H9 (cell line): Measurements from ENCODE around the gene PPP1CA. TPM values are rescaled to one million over a fixed set of nuclear protein-coding genes. Genes with fewer than 3 reads are reported as not detected.

Source experiments
- DNase-seq: peaks from one replicate; pipeline ENCODE4 v3.0.0-alpha.2; 2017
- H2AFZ ChIP-seq: one replicate; pipeline ENCODE4 v1.6.1; 2013; ENCODE audit warnings: mild to moderate bottlenecking, low read length, control low read depth, moderate library complexity
- H2AK5ac ChIP-seq: 2 replicates; pipeline ENCODE4 v1.6.1; 2013; ENCODE audit warnings: low read length, control low read depth, mixed read lengths; ENCODE audit not compliant: insufficient read length
- H2BK120ac ChIP-seq: one replicate; pipeline ENCODE4 v1.6.1; 2013; ENCODE audit warnings: low read depth, mild to moderate bottlenecking, low read length, control low read depth, inconsistent platforms; ENCODE audit not compliant: poor library complexity, severe bottlenecking
- H2BK12ac ChIP-seq: 2 replicates; pipeline ENCODE4 v1.6.1; 2013; ENCODE audit warnings: low read length, control low read depth, mixed read lengths, low read depth; ENCODE audit not compliant: insufficient read length
- H2BK15ac ChIP-seq: 2 replicates; pipeline ENCODE4 v1.6.1; 2013; ENCODE audit warnings: low read depth, low read length, control low read depth
- H2BK20ac ChIP-seq: one replicate; pipeline ENCODE4 v1.6.1; 2013; ENCODE audit warnings: low read depth, mild to moderate bottlenecking, low read length, control low read depth, inconsistent platforms; ENCODE audit not compliant: poor library complexity, severe bottlenecking
- H2BK5ac ChIP-seq: 2 replicates; pipeline ENCODE4 v1.6.1; 2013; ENCODE audit warnings: low read length, control low read depth, mixed read lengths; ENCODE audit not compliant: insufficient read length
- H3K14ac ChIP-seq: 2 replicates; pipeline ENCODE4 v1.6.1; 2013; ENCODE audit warnings: low read length, control low read depth; ENCODE audit not compliant: insufficient read depth
- H3K18ac ChIP-seq: 2 replicates; pipeline ENCODE4 v1.6.1; 2013; ENCODE audit warnings: low read depth, mild to moderate bottlenecking, mixed read lengths, low read length, control low read depth; ENCODE audit not compliant: insufficient read length
- H3K23ac ChIP-seq: 2 replicates; pipeline ENCODE4 v1.6.1; 2013; ENCODE audit warnings: low read length, control low read depth, mixed read lengths, low read depth; ENCODE audit not compliant: insufficient read length
- H3K23me2 ChIP-seq: 2 replicates; pipeline ENCODE4 v1.6.1; 2013; ENCODE audit warnings: low read depth, mild to moderate bottlenecking, mixed read lengths, low read length, control low read depth; ENCODE audit not compliant: insufficient read length, poor library complexity, severe bottlenecking
- H3K27ac ChIP-seq: 2 replicates; pipeline ENCODE4 v1.5.1; 2013; ENCODE audit warnings: low read length, control low read depth, mixed read lengths, low read depth; ENCODE audit not compliant: insufficient read length
- H3K27me3 ChIP-seq: 2 replicates; pipeline ENCODE4 v1.6.1; 2013; ENCODE audit warnings: low read length, control low read depth, inconsistent platforms; ENCODE audit not compliant: insufficient read depth
- H3K4ac ChIP-seq: 2 replicates; pipeline ENCODE4 v1.6.1; 2013; ENCODE audit warnings: low read depth, mild to moderate bottlenecking, control low read depth, inconsistent platforms, low read length, moderate library complexity
- H3K4me1 ChIP-seq: 2 replicates; pipeline ENCODE4 v1.6.1; 2013; ENCODE audit warnings: low read length, control low read depth, inconsistent platforms; ENCODE audit not compliant: insufficient read depth
- H3K4me2 ChIP-seq: 2 replicates; pipeline ENCODE4 v1.6.1; 2013; ENCODE audit warnings: low read length, control low read depth, mixed read lengths; ENCODE audit not compliant: insufficient read length, insufficient read depth
- H3K56ac ChIP-seq: 2 replicates; pipeline ENCODE4 v1.6.1; 2013; ENCODE audit warnings: low read depth, mild to moderate bottlenecking, mixed read lengths, low read length, control low read depth; ENCODE audit not compliant: insufficient read length
- H3K79me1 ChIP-seq: 2 replicates; pipeline ENCODE4 v1.6.1; 2013; ENCODE audit warnings: low read depth, mild to moderate bottlenecking, moderate library complexity, low read length, control low read depth, inconsistent platforms; ENCODE audit not compliant: insufficient read depth, poor library complexity, severe bottlenecking
- H3K79me2 ChIP-seq: 2 replicates; pipeline ENCODE4 v1.6.1; 2013; ENCODE audit warnings: low read length, control low read depth, inconsistent platforms; ENCODE audit not compliant: insufficient read depth
- H3K9ac ChIP-seq: 2 replicates; pipeline ENCODE4 v1.6.1; 2013; ENCODE audit warnings: low read length, control low read depth, mixed read lengths; ENCODE audit not compliant: insufficient read length; ENCODE audit errors: extremely low read depth
- H3K9me3 ChIP-seq: one replicate; pipeline ENCODE4 v1.6.1; 2013; ENCODE audit warnings: low read depth, low read length, inconsistent platforms; ENCODE audit not compliant: control insufficient read depth
- H3T11ph ChIP-seq: one replicate; pipeline ENCODE4 v1.6.1; 2013; ENCODE audit warnings: mild to moderate bottlenecking, low read length, control low read depth, inconsistent platforms
- H4K20me1 ChIP-seq: one replicate; pipeline ENCODE4 v1.6.1; 2013; ENCODE audit not compliant: control insufficient read depth, insufficient read length, insufficient read depth
- H4K5ac ChIP-seq: 2 replicates; pipeline ENCODE4 v1.6.1; 2013; ENCODE audit warnings: low read depth, mild to moderate bottlenecking, mixed read lengths, low read length, control low read depth; ENCODE audit not compliant: insufficient read length
- H4K8ac ChIP-seq: replicated peaks from 2 replicates; pipeline ENCODE4 v1.6.1; 2013; ENCODE audit warnings: low read length, control low read depth, mixed read lengths, low read depth; ENCODE audit not compliant: insufficient read length
- H4K91ac ChIP-seq: 2 replicates; pipeline ENCODE4 v1.6.1; 2013; ENCODE audit warnings: low read depth, mild to moderate bottlenecking, moderate library complexity, mixed read lengths, low read length, control low read depth; ENCODE audit not compliant: insufficient read length
- H3K27ac Mint-ChIP-seq, 3 experiments: 2 replicates in 2 of 3; 3 replicates in 1 of 3; pipeline ENCODE4 v1.8.0; 2020 to 2021; ENCODE audit warnings: mixed read lengths in 3 of 3, mild to moderate bottlenecking in 1 of 3, moderate library complexity in 1 of 3
- H3K27me3 Mint-ChIP-seq: 2 replicates; pipeline ENCODE4 v1.8.0; 2021; ENCODE audit warnings: low read depth, mild to moderate bottlenecking, moderate library complexity, mixed read lengths
- H3K36me3 Mint-ChIP-seq, 3 experiments: 2 replicates in 2 of 3; 3 replicates in 1 of 3; pipeline ENCODE4 v1.8.0; 2020 to 2021; ENCODE audit warnings: low read depth in 3 of 3, mixed read lengths in 3 of 3; ENCODE audit not compliant: insufficient read depth in 1 of 3
- H3K4me1 Mint-ChIP-seq, 2 experiments: 2 replicates each; pipeline ENCODE4 v1.8.0; 2020; ENCODE audit warnings: mixed read lengths in 2 of 2
- H3K4me3 Mint-ChIP-seq, 2 experiments: 2 replicates in 1 of 2; 3 replicates in 1 of 2; pipeline ENCODE4 v1.8.0; 2020 to 2021; ENCODE audit warnings: mild to moderate bottlenecking in 2 of 2, mixed read lengths in 2 of 2, moderate library complexity in 1 of 2
- H3K9me3 Mint-ChIP-seq, 2 experiments: 2 replicates in 1 of 2; 3 replicates in 1 of 2; pipeline ENCODE4 v1.8.0; 2020; ENCODE audit warnings: mild to moderate bottlenecking in 2 of 2, mixed read lengths in 2 of 2, moderate library complexity in 1 of 2
- WGBS: extraction: QIAGEN DNeasy Blood & Tissue Kit; methylation state at CpG from one replicate; pipeline ENCODE4 v1.1.7; 2013; ENCODE audit warnings: missing lambda C conversion rate, low lambda C conversion rate, mixed read lengths; ENCODE audit not compliant: insufficient read length; ENCODE audit errors: extremely low coverage; 5-methylcytosine and 5-hydroxymethylcytosine counted together
- total RNA-seq: library from RNA; stranded (reverse); gene quantifications from 2 replicates; pipeline ENCODE4 v1.2.1, GENCODE V29; 2021
- TF ChIP-seq, protein P1 (sequence below): fragments of 200-600 bp; sonication (generic); conservative IDR thresholded peaks from 3 replicates; pipeline ENCODE4 v1.8.0; 2021; ENCODE audit warnings: antibody characterized with exemption, mild to moderate bottlenecking

PPP1CA gene
- total RNA-seq, 1 experiment from 2014 or later: 205 TPM

DNA sequence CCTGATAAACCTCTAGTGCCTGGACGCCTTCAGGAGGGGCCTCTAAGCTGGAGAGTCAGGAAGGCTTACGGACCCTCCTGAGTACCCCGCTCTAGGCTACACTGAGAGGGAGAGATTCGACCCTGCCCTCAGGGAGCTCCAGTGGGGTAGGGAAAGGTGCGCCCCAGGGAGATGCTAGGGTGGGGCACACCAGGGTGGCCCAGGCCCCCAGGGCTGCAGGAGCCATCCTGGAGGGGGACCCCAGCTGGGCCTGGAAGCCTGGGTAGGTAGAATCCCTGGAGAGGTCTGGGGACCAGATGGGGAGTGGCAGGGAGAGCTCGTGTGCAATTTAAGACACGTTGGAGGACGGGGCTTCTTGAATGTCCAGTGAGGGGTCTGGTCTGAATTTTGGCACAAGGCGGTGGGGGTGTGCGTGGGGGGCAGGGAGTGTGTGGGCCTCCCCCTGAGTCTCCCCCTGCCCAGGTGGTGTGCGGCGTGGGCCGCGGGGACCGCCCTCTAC, 18.5 kb upstream of the PPP1CA start:
- Histone ChIP-seq H2BK12ac (no peak overlapping the region), H3K79me2 (no peaks in the 10 kb centered on the region), H4K20me1 (no peaks in the 10 kb centered on the region), H3K4me2 (peak overlapping the region; percentile 33), H3K4ac (no peak overlapping the region), H3K79me1 (no peaks in the 10 kb centered on the region), H3K27ac (no peak overlapping the region), H3K4me1 (no peaks in the 10 kb centered on the region), H3K23ac (no peak overlapping the region), H4K91ac (no peak overlapping the region), H3K27me3 (no peaks in the 10 kb centered on the region), H3K9ac (no peak overlapping the region), H2BK15ac (no peak overlapping the region), H4K5ac (no peak overlapping the region), H2BK120ac (no peak overlapping the region), H2AFZ (no peak overlapping the region), H3K23me2 (no peaks in the 10 kb centered on the region), H3T11ph (no peak overlapping the region), H2BK5ac (no peak overlapping the region), H3K56ac (no peak overlapping the region), H2AK5ac (no peak overlapping the region), H2BK20ac (no peak overlapping the region), H3K14ac (no peak overlapping the region; the same call in 1 of the 2 replicates), H4K8ac (no peak overlapping the region), H3K18ac (no peak overlapping the region), H3K9me3 (no peaks in the 10 kb centered on the region)
- Mint-ChIP-seq H3K27ac (no peak overlapping the region), H3K4me1 (peaks cover 28 to 31% of the 10 kb centered on the region in 2 experiments), H3K4me3 (peak overlapping the region; percentile 55 to 82), H3K36me3 (peaks cover 0 to 1% (median 0%) of the 10 kb centered on the region in 3 experiments; a peak in 1 of 7 replicates), H3K27me3 (peaks cover 14% of the 10 kb centered on the region), H3K9me3 (no peaks in the 10 kb centered on the region; a peak in 1 of 5 replicates)
- TF ChIP-seq, protein P1, sequence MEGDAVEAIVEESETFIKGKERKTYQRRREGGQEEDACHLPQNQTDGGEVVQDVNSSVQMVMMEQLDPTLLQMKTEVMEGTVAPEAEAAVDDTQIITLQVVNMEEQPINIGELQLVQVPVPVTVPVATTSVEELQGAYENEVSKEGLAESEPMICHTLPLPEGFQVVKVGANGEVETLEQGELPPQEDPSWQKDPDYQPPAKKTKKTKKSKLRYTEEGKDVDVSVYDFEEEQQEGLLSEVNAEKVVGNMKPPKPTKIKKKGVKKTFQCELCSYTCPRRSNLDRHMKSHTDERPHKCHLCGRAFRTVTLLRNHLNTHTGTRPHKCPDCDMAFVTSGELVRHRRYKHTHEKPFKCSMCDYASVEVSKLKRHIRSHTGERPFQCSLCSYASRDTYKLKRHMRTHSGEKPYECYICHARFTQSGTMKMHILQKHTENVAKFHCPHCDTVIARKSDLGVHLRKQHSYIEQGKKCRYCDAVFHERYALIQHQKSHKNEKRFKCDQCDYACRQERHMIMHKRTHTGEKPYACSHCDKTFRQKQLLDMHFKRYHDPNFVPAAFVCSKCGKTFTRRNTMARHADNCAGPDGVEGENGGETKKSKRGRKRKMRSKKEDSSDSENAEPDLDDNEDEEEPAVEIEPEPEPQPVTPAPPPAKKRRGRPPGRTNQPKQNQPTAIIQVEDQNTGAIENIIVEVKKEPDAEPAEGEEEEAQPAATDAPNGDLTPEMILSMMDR: no peak
- no peak for DNase-seq
- WGBS: no CpG with 5 or more reads among the region's 15 CpGs
